DND-41 (cell line): ENCODE data around the gene HOOK1.

Experiments
- ATAC-seq: fragments of 200-7000 bp; cut with Tn5 transposase; 3 replicates; pipeline ENCODE4 v1.9.1; 2021; ENCODE audit warnings: low read depth; ENCODE audit not compliant: insufficient read depth
- DNase-seq: peaks from one replicate; pipeline ENCODE4 v3.0.0-alpha.2; 2020
- H2AFZ ChIP-seq: 2 replicates; pipeline ENCODE4 v1.6.0; 2012; ENCODE audit warnings: low read depth, low read length
- H3K27ac ChIP-seq: 2 replicates; pipeline ENCODE4 v1.5.1; 2012; ENCODE audit warnings: low read length, inconsistent platforms
- H3K27me3 ChIP-seq: fragments of 200-600 bp; sonication (generic); 2 replicates; pipeline ENCODE4 v1.6.0; 2012; ENCODE audit warnings: low read length, mild to moderate bottlenecking, inconsistent platforms; ENCODE audit not compliant: insufficient read depth, poor library complexity
- H3K36me3 ChIP-seq: 2 replicates; pipeline ENCODE4 v1.5.1; 2012; ENCODE audit warnings: low read length, inconsistent platforms; ENCODE audit not compliant: insufficient read depth
- H3K4me1 ChIP-seq: 2 replicates; pipeline ENCODE4 v1.5.1; 2012; ENCODE audit warnings: mild to moderate bottlenecking, low read length; ENCODE audit not compliant: insufficient read depth
- H3K4me2 ChIP-seq: 2 replicates; pipeline ENCODE4 v1.6.0; 2012; ENCODE audit warnings: mild to moderate bottlenecking, moderate library complexity, low read length, inconsistent platforms; ENCODE audit not compliant: insufficient read depth
- H3K4me3 ChIP-seq, 2 experiments: fragments of 200-600 bp in 1 of 2; shearing (Covaris generic) in 1 of 2; 2 replicates each; pipeline ENCODE4 v1.5.1; 2012 to 2016; ENCODE audit warnings: inconsistent platforms in 2 of 2, low read length in 2 of 2, mild to moderate bottlenecking in 2 of 2, low read depth in 1 of 2, moderate library complexity in 1 of 2
- H3K79me2 ChIP-seq: 2 replicates; pipeline ENCODE4 v1.6.0; 2012; ENCODE audit warnings: low read length, inconsistent platforms; ENCODE audit not compliant: insufficient read depth
- H3K9ac ChIP-seq: 2 replicates; pipeline ENCODE4 v1.6.0; 2012; ENCODE audit warnings: low read depth, mild to moderate bottlenecking, inconsistent platforms, low read length, moderate library complexity
- H3K9me3 ChIP-seq: 2 replicates; pipeline ENCODE4 v1.5.1; 2012; ENCODE audit warnings: low read length, moderate library complexity, mild to moderate bottlenecking, inconsistent platforms; ENCODE audit not compliant: insufficient read depth, severe bottlenecking
- H4K20me1 ChIP-seq: 2 replicates; pipeline ENCODE4 v1.6.0; 2012; ENCODE audit warnings: low read length; ENCODE audit not compliant: insufficient read depth
- EZH2 ChIP-seq: IDR thresholded peaks from 3 replicates; pipeline ENCODE4 v1.6.1; 2012; ENCODE audit warnings: borderline replicate concordance, low read depth, mild to moderate bottlenecking, moderate library complexity, low read length, inconsistent platforms; ENCODE audit not compliant: severe bottlenecking
- TF ChIP-seq, protein P1 (sequence below): IDR thresholded peaks from 2 replicates; pipeline ENCODE4 v1.5.1; 2012; ENCODE audit warnings: borderline replicate concordance, low read length, moderate library complexity, mild to moderate bottlenecking; ENCODE audit not compliant: poor library complexity, severe bottlenecking; ENCODE audit errors: extremely low read depth

The HOOK1 gene

DNA sequence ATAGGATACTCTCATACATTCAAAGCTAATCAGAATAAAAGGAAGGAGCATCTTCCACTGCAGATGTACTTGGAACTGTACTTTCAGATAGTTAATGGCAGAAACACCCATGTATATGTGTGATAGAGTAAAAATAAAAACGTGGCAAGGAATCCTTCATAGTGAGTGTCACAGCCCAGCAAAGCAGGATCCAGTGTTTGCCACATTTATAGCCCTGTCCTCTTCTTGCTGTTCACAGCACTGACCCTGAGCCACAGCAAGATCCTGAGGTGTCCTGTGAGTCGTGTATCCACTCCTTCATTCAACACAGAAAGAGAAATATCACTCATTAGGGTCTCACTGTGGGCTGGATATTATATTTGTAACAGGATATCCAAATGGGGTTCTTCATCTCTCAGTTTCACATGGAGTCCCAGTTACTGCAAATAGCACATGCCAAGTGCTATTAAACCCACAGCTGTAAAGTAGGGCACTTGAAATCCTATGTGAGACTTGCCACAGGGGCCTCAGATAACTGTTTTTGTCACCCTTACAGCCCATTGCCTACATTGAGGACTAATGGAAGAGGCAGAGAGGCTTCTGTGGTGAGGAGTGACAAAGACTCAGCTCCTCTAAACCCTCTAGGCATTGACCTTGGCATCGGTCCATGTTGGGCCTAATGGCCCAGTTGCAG, 70.5 kb downstream of the HOOK1 start:
- no peak overlapping the region for H3K9ac ChIP-seq
- H3K4me3 ChIP-seq = no peak overlapping the region
- H2AFZ ChIP-seq = no peak overlapping the region
- no peak overlapping the region for H3K27ac ChIP-seq
- H3K79me2 ChIP-seq = no peaks in the 10 kb centered on the region
- H4K20me1 ChIP-seq = no peaks in the 10 kb centered on the region
- no peaks in the 10 kb centered on the region for H3K4me1 ChIP-seq
- H3K27me3 ChIP-seq = no peaks in the 10 kb centered on the region
- no peak for ATAC-seq
- TF ChIP-seq, protein P1, sequence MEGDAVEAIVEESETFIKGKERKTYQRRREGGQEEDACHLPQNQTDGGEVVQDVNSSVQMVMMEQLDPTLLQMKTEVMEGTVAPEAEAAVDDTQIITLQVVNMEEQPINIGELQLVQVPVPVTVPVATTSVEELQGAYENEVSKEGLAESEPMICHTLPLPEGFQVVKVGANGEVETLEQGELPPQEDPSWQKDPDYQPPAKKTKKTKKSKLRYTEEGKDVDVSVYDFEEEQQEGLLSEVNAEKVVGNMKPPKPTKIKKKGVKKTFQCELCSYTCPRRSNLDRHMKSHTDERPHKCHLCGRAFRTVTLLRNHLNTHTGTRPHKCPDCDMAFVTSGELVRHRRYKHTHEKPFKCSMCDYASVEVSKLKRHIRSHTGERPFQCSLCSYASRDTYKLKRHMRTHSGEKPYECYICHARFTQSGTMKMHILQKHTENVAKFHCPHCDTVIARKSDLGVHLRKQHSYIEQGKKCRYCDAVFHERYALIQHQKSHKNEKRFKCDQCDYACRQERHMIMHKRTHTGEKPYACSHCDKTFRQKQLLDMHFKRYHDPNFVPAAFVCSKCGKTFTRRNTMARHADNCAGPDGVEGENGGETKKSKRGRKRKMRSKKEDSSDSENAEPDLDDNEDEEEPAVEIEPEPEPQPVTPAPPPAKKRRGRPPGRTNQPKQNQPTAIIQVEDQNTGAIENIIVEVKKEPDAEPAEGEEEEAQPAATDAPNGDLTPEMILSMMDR = no peak
- no peak for TF ChIP-seq EZH2
- no peaks in the 10 kb centered on the region for H3K36me3 ChIP-seq
- H3K4me2 ChIP-seq = no peak overlapping the region
- no peaks in the 10 kb centered on the region for H3K9me3 ChIP-seq
- DNase-seq = no peak

DNA sequence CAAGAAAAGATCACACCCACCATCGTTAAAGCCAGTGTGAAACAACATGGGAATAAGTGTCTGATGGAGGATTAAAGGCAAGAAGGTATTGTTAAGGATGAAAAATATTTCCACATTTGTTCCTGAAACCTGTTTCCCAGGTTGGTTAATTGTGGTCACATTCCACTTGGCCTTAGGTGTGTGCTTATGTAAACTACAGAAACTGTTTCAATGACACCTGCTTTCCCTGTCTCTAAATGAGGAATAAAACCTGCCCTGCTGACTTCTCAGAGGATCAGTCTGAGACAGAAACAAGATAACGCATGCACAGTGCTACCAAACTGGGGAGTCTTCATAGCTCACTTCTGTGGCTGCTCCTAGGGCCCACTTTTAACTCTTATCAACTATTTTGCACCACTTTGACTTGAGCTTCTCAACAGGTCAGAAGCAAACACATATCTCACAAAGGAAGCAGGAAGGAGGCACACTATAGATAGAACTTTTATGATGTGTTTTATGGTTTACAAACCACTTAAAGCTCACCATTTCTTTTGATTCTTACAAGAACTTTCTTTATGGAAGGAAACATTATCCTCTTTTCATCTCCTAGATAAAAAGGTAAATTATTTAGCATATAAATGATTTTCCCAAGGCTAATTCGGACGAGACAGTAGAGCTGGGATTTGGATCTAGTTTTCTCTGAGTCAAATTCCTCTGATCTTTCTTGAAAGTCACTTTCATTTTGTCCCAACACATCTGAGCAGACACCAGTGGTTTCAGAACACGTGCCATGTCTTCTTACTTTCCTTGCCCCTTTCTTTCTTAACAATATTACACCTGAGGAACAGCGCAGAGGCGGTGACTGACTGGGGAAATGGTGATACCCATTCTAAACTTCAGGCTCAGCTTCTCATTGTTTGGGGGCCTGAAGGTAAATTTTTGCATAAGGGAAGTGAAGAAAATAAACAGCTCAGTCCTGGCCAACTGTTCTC, 78.4 kb downstream of the HOOK1 start:
- no peak overlapping the region for H3K4me3 ChIP-seq
- H3K4me1 ChIP-seq = no peaks in the 10 kb centered on the region
- H3K9me3 ChIP-seq = no peaks in the 10 kb centered on the region
- no peak overlapping the region for H3K27ac ChIP-seq
- no peaks in the 10 kb centered on the region for H3K79me2 ChIP-seq
- no peak for ATAC-seq
- no peak for DNase-seq
- no peak for TF ChIP-seq EZH2
- TF ChIP-seq, protein P1 = no peak
- no peak overlapping the region for H2AFZ ChIP-seq
- H3K36me3 ChIP-seq = no peaks in the 10 kb centered on the region
- no peak overlapping the region for H3K9ac ChIP-seq
- no peak overlapping the region for H3K4me2 ChIP-seq
- H3K27me3 ChIP-seq = peaks cover 2% of the 10 kb centered on the region
- no peaks in the 10 kb centered on the region for H4K20me1 ChIP-seq

DNA sequence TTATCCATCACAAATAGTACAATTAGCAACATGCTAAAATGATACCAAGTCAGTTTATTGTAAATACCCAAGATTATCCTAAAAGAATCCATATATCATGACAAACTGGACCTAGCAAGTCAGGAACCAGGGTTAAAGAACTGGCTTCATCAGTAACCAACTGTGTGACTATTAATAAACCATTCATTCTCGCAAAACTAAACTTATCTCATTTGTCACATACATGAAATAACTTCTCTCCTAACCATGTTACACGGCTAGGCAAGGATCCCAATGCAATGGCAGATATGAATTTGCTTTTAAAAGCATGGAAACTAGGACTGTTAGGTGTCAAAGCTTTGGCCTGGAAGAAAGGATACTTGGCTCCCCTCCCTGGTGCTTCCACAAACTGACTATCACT, 82.4 kb downstream of the HOOK1 start:
- TF ChIP-seq, protein P1 = no peak
- no peak for TF ChIP-seq EZH2
- H3K36me3 ChIP-seq = no peaks in the 10 kb centered on the region
- no peak for DNase-seq
- no peak overlapping the region for H3K4me3 ChIP-seq
- H3K27ac ChIP-seq = no peak overlapping the region
- H2AFZ ChIP-seq = no peak overlapping the region
- H3K79me2 ChIP-seq = no peaks in the 10 kb centered on the region
- no peaks in the 10 kb centered on the region for H3K4me1 ChIP-seq
- ATAC-seq = no peak
- H3K9me3 ChIP-seq = no peaks in the 10 kb centered on the region
- H3K9ac ChIP-seq = no peak overlapping the region
- H4K20me1 ChIP-seq = no peaks in the 10 kb centered on the region
- no peak overlapping the region for H3K4me2 ChIP-seq
- H3K27me3 ChIP-seq = peaks cover 4% of the 10 kb centered on the region
